Fibroblast of skin of left biceps (primary cell): ENCODE measurements around the gene SYNJ2BP.

Source experiments
- DNase-seq, 2 experiments: peaks; one replicate each; pipeline ENCODE4 v3.0.0-alpha.2; 2013; ENCODE audit warnings: low read depth in 2 of 2

The SYNJ2BP gene

GRCh38 chr14:70391493-70392391, 25.1 kb downstream of the SYNJ2BP start:
- DNase-seq, result no peak

- DNase-seq, result no peak
These were observed 34.4 kb downstream of the SYNJ2BP start for GRCh38 chr14:70382536-70382935.

- no peak for DNase-seq
These were observed 36.1 kb downstream of the SYNJ2BP start for GRCh38 chr14:70380824-70381223.

- no peak for DNase-seq
These were observed 38.2 kb downstream of the SYNJ2BP start for GRCh38 chr14:70378696-70379095.
